Stimulated activated CD8-positive, alpha-beta memory T cell treated with anti-CD3 and anti-CD28 coated beads, Interleukin-15, amount 100 ng/mL, for 1 hour (primary cell): Measurements from ENCODE around the gene DIP2C.

Experiments
- DNase-seq: peaks from one replicate; pipeline ENCODE4 v3.0.0-alpha.2; 2020; ENCODE audit warnings: low read depth

DIP2C gene

GRCh38 chr10:675532-675931, 13.9 kb downstream of the DIP2C start:
- no peak for DNase-seq

- no peak for DNase-seq
Observed at GRCh38 chr10:673492-673891, 16.0 kb downstream of the DIP2C start.

DNA sequence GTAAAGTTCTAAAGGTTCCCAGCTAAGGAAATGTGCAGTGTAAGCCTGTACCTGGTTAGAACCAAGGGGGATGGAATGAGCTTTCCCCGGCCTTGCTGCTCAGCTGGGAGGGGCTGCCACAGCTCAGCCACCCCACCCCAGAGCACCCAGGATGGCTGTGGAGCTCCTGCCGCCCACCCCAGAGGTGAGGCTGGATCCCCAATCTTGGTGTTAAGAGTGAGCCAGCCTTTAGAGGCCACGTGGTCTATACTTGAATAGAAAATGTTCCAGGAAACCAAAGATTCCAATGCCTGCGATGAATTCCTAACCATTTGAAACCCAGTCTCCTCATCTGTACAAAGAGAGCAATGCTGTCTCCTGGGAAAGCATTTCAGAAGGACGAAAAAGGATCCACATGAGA, 16.5 kb downstream of the DIP2C start:
- DNase-seq, result no peak

DNA sequence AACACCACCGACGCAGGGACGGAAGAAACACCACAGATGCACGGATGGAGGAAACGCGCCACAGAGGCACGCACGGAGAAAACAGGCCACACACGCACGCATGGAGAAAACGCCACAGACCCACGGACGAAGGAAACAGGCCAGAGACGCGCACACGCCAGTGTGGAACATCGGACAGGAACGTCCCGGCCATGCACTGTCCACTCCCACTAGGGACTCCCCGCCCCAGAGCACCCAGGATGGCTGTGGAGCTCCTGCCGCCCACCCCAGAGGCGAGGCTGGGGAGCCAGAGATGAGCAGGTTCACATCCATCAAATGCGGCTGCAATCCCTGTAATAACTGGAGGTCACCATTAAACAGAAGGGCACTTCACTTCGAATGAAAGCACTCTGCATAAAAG, 17.3 kb downstream of the DIP2C start:
- DNase-seq, result no peak

GRCh38 chr10:670990-671389, 18.5 kb downstream of the DIP2C start:
- DNase-seq, result no peak

- no peak for DNase-seq
Observed at GRCh38 chr10:670038-670437, 19.4 kb downstream of the DIP2C start.

DNA sequence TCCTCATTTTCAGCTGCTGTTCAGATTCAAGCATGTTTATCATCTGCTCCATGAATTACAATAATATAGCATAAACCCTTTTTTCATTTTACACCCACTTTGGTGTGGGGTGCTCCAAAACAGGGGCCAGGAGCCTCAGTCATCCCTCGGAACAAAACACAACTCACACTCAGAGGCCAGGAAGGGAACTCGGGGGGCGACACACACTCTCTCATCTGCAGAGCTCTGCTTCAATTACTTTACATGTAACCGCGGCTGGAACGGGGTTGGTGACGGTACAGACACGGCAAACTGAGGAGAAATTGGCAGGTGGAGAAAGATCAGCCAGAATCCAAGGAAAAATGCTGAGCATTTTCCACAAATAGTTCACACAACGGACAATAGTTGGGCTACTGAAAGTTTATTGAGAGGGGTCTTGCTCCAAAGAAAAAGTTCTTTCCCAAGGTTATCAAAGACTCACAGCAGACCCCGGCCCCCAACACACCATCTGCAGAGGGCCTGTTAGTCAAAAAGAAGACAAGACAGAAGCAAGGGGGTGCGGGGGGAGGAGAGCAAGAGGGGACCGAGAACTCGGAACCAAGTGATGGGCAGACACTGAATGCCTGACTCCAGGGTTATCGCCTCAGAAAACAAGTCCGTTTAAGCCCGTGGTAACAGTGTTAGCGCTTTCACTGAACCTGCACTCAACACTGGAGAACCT, 20.5 kb downstream of the DIP2C start:
- DNase-seq, result no peak

GRCh38 chr10:667602-668143, 21.8 kb downstream of the DIP2C start:
- DNase-seq, result no peak

DNA sequence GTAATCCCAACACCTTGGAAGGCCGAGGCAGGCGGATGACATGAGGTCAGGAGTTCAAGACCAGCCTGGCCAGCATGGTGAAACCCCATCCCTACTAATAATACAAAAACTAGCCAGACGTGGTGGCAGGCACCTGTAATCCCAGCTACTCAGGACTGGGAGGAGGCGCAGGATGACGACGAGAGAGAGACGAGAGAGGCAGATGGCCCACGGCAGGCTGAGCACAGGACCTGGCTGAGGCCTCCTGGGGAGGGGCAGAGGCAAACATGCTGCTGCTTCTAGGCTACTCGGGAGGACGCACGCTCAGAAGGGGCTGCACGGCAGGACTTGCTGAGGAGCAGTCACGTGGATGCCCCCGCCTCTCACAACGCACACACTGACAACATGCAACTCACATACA, 22.4 kb downstream of the DIP2C start:
- DNase-seq, result no peak

GRCh38 chr10:666237-667012, 23.0 kb downstream of the DIP2C start:
- no peak for DNase-seq

GRCh38 chr10:665579-666091, 23.8 kb downstream of the DIP2C start:
- no peak for DNase-seq

- DNase-seq, result no peak
Observed at GRCh38 chr10:664893-665292, 24.6 kb downstream of the DIP2C start.

DNA sequence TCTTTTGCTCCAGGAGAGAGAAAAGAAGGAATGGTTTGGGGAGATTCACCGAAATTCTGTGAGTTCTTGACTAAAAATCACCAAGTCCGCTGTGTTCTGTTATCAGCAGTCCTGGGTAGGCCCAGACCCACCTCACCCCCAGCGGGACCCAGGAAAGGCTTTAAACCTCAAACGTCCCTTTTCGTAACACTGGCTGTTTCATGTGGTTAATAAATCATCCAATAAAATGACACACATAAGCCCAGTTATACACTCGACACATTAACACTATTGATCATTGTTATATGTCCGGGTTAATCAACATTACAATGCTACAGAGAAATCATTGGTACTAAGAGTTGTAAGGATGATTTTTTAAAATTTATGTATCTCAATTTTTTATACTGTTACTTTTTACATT, 25.2 kb downstream of the DIP2C start:
- no peak for DNase-seq

GRCh38 chr10:663831-664251, 25.6 kb downstream of the DIP2C start:
- no peak for DNase-seq

GRCh38 chr10:663466-663751, 26.1 kb downstream of the DIP2C start:
- DNase-seq, result no peak

GRCh38 chr10:662686-663465, 26.6 kb downstream of the DIP2C start:
- DNase-seq, result no peak

DNA sequence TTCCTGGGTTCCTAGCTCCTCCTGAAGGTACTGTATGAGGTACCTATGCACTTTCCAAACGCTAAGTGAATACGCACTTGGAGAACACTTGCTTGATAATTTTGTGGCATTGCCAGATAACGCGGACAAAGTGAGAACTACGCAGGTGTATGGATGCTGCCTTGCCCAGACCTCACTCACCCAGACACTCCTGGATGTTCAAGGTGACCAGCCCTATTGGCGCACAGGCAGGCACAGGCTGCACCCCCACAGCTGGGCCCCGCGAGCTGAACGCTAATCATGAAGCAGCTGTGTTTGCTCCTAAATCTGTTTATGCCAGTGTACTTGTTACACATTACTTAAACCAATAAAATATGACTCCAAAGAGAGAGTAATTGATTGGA, 27.3 kb downstream of the DIP2C start:
- DNase-seq, result no peak

- no peak for DNase-seq
Observed at GRCh38 chr10:661597-662222, 27.8 kb downstream of the DIP2C start.

GRCh38 chr10:660970-661596, 28.4 kb downstream of the DIP2C start:
- DNase-seq, result no peak

- DNase-seq, result no peak
Observed at GRCh38 chr10:660413-660969, 29.0 kb downstream of the DIP2C start.

- no peak for DNase-seq
Observed at GRCh38 chr10:659688-660141, 29.8 kb downstream of the DIP2C start.
